Midbrain (tissue), 1 donor: ENCODE measurements around the gene PSEN2.
"Not testable (repeated sequence)": the region's sequence is repeated elsewhere in the genome, so short reads cannot be mapped to it uniquely, and the experiment has no call there.

Source experiments
- DNase-seq: peaks from one replicate; lab custom pipeline; 2025; lab: John Stamatoyannopoulos, UW

PSEN2 gene

DNA sequence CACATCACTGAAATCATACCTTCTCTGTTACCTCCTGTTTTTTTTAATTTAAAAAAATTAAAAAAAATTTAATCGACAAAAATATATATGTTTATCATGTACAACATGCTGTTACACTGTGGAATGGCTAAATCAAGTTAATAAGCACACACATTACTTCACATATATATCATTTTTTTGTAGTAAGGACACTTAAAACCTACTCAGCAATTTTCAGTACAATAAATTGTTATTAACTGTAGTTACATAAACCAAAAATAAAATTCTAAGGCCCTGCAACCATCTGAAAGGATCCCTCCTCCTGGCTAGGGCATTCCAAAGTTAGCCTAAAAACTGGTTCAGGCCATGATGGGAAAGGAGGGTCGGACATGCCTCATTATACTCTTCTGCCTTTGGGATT, 46.1 kb downstream of the PSEN2 start:
- no peak for DNase-seq

DNA sequence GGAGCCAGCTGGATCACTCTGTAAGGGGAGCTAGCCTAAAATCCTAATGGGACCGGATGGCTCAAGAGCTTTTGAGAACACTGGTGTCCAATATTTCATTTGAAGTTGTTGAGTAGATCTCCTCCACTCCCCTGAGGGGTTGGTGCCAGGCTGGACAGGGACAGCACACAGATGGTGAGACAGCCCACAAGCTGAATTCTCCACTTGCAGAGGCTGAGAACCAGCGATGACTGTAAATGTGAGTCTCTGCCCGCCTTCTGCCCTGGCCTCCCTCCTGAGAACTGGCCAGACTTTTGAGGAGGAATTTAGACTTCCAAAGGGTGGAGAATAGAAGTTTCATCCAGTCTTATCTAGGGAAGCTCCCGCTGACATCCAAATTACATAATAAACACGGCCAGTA, 49.2 kb downstream of the PSEN2 start:
- no peak for DNase-seq

DNA sequence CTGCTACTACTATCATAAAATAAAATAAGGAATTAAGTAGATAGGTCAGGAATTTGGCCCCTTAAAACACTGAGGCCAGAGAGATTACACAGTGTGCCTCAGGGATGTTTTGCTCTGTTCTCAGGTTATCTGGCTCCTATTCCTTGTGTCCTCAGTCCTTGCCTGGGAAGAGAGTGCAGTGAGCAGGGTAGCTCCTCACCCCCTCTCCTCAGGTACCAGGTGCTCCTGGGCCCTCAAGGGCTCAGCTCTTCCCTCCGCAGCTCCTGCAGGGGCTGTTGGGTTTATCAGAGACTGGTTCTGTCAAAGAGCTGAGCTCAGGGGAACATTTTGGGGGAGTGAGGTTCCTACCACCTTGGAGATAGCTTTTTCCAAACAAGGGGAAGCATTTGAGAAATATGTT, 49.6 kb downstream of the PSEN2 start:
- DNase-seq, result no peak

DNA sequence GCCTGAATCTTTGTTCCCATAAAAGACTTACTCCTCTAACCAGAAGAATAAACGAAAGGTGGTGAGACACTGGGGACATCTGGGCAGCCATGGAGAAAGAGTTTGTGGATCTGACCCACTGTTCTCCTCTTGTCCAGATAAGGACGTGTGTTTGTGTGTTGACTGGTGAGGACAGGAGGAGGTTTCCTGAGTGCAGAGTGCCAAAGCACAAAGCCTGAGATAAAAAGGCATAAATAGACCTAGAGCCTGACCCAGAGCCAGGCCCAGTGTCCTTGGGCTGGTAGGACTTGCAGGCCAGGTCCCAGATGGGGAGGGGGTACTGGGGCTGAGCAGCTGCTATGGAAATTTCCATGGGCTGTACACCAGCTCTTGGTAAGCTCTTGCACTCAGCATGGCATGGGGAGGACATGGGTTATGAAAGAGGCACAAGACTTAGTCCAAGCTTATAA, 50.1 kb downstream of the PSEN2 start:
- DNase-seq, result no peak

DNA sequence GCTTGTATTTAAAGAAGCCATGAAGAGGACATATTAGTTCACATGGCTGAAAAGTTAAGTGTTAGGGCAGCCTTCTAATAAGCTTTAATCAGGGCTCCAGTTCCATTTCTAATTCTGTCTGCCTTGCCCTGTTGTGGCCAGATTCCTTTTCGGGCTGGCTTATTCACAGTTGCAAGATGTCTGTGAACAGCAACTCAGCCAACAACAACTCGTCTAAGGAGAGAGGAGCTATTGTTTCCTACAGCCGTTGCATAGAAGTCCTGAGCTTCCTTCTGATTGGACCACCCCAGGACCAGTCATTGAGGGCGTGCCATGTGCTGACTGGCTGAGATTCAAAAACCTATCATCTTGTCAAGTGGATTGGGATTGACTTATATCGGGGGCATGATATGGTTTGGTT, 51.1 kb downstream of the PSEN2 start:
- DNase-seq, result no peak

- not testable (repeated sequence) for DNase-seq
These were observed 59.1 kb downstream of the PSEN2 start for GRCh38 chr1:226929260-226930111.

GRCh38 chr1:226934483-226935237, 64.2 kb downstream of the PSEN2 start:
- no peak for DNase-seq

DNA sequence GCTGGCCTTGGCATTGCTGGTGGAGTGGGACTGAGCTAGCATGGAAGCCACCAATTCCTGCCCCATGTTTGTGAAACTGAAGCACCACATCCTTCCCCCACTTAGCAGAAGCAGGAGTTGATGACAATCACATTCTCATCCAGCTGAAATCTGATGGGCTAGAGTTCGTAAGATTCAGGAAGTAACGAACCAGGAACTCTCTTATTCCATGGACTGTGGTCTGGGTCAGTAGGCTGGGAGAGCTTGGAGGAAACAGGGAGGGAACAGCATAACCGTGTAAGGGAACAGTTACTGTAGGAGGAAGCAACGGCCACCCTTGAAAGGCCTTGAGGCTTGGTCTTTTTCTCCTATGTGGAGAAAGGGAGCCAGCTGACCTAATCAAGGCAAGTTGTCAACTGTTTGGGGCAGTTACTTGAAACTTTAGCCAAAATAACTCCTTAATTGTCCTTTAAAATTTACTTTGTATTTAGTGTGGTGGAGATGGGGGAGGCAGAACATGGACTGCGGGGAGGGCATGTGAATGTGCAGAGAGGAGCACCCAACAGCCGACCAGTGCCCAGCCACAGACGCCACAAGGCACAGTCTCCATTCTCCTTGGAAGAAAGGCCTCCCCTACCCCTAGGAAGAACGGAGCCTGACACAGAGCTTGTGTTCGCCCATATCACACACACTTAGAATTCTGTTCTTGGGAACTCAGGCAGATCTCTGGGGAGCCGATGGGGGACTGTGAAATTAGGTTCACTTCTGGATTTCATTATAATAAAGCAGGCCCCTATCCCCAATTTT, 67.7 kb downstream of the PSEN2 start:
- no peak for DNase-seq

GRCh38 chr1:226938903-226939437, 68.6 kb downstream of the PSEN2 start:
- DNase-seq, result no peak

GRCh38 chr1:226939438-226940028, 69.1 kb downstream of the PSEN2 start:
- peak; percentile 82 for DNase-seq

DNA sequence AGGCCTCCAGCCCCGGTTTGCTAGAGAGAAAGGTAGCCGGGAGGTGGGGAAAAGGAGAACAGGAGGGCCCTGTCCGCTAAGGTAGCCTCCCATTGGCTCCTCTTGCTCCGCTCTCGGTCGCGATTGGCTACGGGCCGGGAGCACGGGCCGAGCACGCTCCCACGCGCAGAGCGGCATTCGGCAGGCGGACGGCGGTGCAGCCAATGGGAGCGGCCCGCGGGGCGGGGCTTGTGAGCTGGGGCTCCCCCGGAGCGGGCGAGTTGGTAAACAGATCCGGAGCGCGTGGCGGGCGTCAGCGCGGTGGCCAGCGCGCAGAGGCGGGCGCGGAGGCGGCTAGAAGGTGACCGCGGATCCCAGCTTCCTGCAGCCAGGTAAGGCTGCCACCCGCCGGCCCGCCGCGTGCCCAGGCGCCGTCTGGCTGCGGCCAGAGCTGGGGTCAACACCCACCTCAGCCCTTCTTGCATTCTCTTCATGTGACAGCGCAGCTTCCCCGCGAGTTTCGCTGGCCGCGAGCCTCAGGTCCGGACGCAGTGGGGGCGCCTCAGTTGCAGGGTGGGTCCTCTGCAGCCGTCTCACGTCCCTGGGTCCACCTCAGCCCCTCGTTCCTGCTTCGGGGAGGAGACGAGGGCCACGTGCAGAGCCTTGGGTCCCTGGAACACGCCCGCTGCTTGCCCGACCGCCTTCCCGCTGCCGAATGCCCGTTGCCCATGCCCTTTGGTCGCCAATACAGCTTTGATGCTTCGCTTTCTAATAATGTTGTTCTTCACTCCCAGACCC, 69.8 kb downstream of the PSEN2 start, which contains the start of gene COQ8A:
TSS of gene COQ8A (plus strand) at position 266 of the 777 bp plus-strand sequence. CDS start 21,092 bp downstream, outside the sequence.
- peak; percentile 99 for DNase-seq

GRCh38 chr1:226940806-226941067, 70.3 kb downstream of the PSEN2 start:
- DNase-seq, result no peak

DNA sequence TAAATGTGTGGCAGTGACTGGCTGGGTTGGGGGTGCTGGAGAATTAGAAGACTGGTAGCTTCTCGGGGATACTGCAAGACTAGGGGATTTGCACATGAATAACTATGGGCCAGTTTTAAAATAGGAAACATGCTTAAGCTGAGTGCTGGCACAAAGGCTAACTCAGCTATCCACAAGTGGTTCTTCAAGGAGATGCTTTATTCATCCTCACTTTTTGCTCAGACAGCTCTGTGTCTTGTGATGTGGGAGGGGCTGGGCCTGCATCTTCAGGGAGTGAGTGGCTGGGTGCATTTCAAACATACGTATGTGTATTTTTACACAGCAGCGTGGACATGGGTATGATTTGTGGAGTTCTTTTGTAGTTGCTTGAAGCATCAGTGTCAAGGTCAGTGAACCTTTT, 72.0 kb downstream of the PSEN2 start:
- no peak for DNase-seq

DNA sequence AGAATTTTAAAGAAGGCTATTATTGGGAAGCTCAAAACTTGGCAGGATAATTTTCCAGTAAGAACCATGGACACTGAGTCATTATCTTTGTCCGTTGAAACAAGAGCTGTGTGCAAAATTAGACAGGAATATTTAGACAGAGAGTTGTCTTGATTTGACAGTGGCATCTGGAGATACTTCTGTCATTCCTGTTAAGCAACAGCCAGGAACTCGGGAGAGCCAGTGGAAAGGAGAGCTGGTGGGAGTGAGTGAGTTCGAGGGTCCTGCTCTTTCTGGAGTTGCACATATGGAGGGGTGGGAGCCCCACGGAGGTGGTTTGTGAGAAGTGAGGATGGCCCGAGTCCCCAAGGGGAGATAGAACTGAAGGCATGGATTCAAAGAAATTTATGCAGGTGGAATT, 72.7 kb downstream of the PSEN2 start:
- DNase-seq, result no peak

- DNase-seq, result no peak
These were observed 73.5 kb downstream of the PSEN2 start for GRCh38 chr1:226943927-226944326.

DNA sequence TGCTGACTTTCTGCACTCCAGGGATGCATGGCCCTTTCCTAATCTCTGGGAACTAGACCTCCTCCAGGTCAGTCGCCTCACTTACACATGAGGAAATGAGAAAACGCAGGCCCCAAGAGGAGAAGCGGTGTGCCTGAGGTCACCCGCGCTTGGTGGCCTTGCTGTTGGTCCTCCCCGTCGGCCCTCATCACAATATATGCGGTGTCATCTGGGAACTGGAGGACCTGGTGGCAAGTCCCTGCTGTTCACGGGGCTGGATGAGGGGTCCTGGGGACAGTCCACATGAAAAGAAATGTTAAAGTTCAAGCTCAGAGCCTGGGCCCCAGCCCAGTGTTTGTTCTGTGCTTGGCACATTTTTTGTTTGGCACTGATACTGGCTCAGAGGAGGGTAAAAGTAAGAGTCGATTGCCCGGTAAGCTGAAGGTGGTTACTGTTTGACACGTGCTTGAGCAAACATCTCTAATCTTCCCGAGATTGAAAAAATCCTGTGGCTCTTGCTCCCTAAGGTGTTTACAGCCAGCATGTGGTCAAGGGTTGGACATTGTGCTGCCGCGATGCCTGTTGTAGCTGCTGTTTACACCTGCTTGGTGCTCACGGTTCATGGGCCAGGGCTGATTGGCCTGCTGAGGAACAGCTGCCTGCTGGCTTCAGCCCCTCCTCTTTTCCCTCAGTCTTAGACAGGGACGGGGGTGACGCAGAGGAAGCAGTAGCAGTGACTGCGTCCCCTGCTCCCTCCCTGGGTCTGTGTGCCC, 74.9 kb downstream of the PSEN2 start:
- DNase-seq, result no peak
